Transverse colon (tissue), 4 donors: Measurements from ENCODE around the gene SORCS3. TPM values are rescaled to one million over a fixed set of nuclear protein-coding genes. Genes with fewer than 3 reads are reported as not detected.

ENCODE experiments used
- DNase-seq: peaks from one replicate; pipeline ENCODE4 v3.0.0-alpha.2; 2019
- H3K27ac ChIP-seq, 4 donors: fragments of 200-600 bp; sonication (generic); 2 replicates each; pipeline ENCODE4 v1.5.1; 2016 to 2018; ENCODE audit warnings: inconsistent platforms in 4 of 4
- H3K27me3 ChIP-seq: fragments of 200-600 bp; sonication (generic); 2 replicates; pipeline ENCODE4 v1.5.1; 2017; ENCODE audit warnings: inconsistent platforms
- H3K36me3 ChIP-seq, 4 donors: fragments of 200-600 bp; sonication (generic); 2 replicates each; pipeline ENCODE4 v1.5.1; 2017 to 2019; ENCODE audit warnings: inconsistent platforms in 4 of 4
- H3K4me1 ChIP-seq, 4 donors: fragments of 200-600 bp; sonication (generic); 2 replicates each; pipeline ENCODE4 v1.5.1; 2017 to 2020; ENCODE audit warnings: inconsistent platforms in 4 of 4
- H3K4me3 ChIP-seq, 4 donors: fragments of 200-600 bp; sonication (generic); 1 replicate in 1 of 4; 2 replicates in 3 of 4; pipeline versions ENCODE4 v1.5.1 to v1.6.1; 2017 to 2019; ENCODE audit warnings: inconsistent platforms in 4 of 4
- H3K9me3 ChIP-seq, 2 donors: fragments of 200-600 bp; sonication (generic); 2 replicates each; pipeline ENCODE4 v1.5.1; 2017 to 2019; ENCODE audit warnings: inconsistent platforms in 2 of 2
- EP300 ChIP-seq: sonication (generic); formaldehyde crosslinking; IDR thresholded peaks from one replicate; pipeline ENCODE4 v1.6.1; 2017; ENCODE audit warnings: antibody characterized with exemption, low read depth
- POLR2A ChIP-seq: fragments of 450-650 bp; IDR thresholded peaks from one replicate; pipeline ENCODE4 v1.6.1; 2016; ENCODE audit warnings: antibody characterized with exemption, mild to moderate bottlenecking, moderate library complexity
- POLR2AphosphoS5 ChIP-seq, 3 donors: sonication (generic); formaldehyde crosslinking; IDR thresholded peaks; one replicate each; pipeline ENCODE4 v1.6.1; 2016; ENCODE audit warnings: antibody characterized with exemption in 3 of 3
- WGBS, 2 donors: methylation state at CpG; one replicate each; pipeline ENCODE4 v1.1.5; 2018; ENCODE audit warnings: low coverage in 1 of 2; 5-methylcytosine and 5-hydroxymethylcytosine counted together
- in situ Hi-C, 4 donors: fragments of 200-750 bp; cut with MboI; loops; one replicate each; pipeline versions ENCODE4 v1.15.0 to v1.15.1; 2017; ENCODE audit warnings: low sequenced_read_pairs in 3 of 4, low pct_ligation_motif_present in 1 of 4, low pct_unique_long_range_greater_than_20kb in 1 of 4
- intact Hi-C: fragments of 100-400 bp; cut with DNase I; formaldehyde crosslinking; loops from one replicate; pipeline ENCODE4 v1.15.1; 2023; ENCODE audit warnings: low total_unique reads
- total RNA-seq, 4 donors: library from RNA; depleted of rRNA; stranded (reverse); fragments of >200 nt; gene quantifications; one replicate each; pipeline ENCODE4 v1.1.0, GENCODE V29; 2016
- TF ChIP-seq, protein P1 (sequence below), 5 experiments: fragments of 200-600 bp in 3 of 5; fragments of 450-650 bp in 2 of 5; sonication (generic) in 3 of 5; IDR thresholded peaks; 1 replicate in 2 of 5; 2 replicates in 3 of 5; pipeline ENCODE4 v1.5.1; 2016 to 2017; ENCODE audit warnings: antibody characterized with exemption in 5 of 5, inconsistent platforms in 3 of 5, mild to moderate bottlenecking in 2 of 5, moderate library complexity in 1 of 5

Gene SORCS3
- total RNA-seq, 4 donors from 2014 or later, result 0.14 to 0.32 TPM; not detected in 2

DNA sequence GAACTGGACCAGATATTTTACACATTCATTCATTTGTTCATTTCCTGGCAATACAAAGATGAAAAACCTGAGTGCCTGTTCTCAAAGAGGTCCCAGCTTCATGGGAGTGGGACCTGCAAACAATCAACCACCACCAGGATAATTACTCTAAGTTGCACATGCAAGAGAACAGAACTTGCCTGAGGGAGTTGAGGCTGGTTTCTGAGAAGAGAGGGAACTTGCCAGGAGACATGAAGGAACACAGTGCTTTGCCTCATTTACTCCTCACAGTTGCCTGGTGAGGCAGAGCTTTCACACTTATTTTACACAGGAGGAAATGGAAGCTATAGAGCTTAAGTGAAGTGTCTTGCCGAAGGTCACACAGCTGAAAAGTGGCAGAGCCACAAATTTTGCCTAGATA is 170.1 kb downstream of the SORCS3 start:
- no peak for DNase-seq
- in situ Hi-C loops (no loop called here), intact Hi-C loops (no loop called here)
- Histone ChIP-seq H3K9me3 (no peaks in the 10 kb centered on the region), H3K36me3 (no peaks in the 10 kb centered on the region), H3K27me3 (no peaks in the 10 kb centered on the region), H3K4me1 (no peaks in the 10 kb centered on the region), H3K27ac (no peak overlapping the region), H3K4me3 (no peak overlapping the region)
- TF ChIP-seq EP300 (no peak), POLR2AphosphoS5 (IDR thresholded peaks at IDR 0.05) (no peak), POLR2A (no peak)
- TF ChIP-seq, protein P1, sequence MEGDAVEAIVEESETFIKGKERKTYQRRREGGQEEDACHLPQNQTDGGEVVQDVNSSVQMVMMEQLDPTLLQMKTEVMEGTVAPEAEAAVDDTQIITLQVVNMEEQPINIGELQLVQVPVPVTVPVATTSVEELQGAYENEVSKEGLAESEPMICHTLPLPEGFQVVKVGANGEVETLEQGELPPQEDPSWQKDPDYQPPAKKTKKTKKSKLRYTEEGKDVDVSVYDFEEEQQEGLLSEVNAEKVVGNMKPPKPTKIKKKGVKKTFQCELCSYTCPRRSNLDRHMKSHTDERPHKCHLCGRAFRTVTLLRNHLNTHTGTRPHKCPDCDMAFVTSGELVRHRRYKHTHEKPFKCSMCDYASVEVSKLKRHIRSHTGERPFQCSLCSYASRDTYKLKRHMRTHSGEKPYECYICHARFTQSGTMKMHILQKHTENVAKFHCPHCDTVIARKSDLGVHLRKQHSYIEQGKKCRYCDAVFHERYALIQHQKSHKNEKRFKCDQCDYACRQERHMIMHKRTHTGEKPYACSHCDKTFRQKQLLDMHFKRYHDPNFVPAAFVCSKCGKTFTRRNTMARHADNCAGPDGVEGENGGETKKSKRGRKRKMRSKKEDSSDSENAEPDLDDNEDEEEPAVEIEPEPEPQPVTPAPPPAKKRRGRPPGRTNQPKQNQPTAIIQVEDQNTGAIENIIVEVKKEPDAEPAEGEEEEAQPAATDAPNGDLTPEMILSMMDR (IDR thresholded peaks at IDR 0.05), result no peak
- WGBS, 2 donors, result 40 to 77% methylated on average over 1 of the region's 1 CpG

DNA sequence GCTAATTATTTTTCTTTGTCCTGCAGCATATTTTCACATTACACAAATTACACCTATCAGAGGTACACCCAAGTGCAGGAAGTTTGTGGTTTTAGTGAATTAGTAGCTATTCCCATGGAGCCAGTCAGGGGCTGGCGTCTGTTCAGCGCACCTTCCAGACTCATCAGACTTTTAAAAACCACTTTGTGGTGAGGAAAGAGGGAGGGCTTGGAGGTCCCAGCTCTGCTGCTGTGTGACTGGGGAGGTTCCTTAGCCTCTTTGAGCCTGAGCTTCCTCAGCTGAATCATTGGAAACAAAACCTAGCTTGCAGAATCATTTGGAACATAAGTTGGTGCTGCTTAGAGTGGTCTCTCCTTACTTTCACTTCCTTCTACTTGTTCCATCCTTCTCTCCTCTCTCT is 175.4 kb downstream of the SORCS3 start:
- 64 to 69% methylated on average over 2 of the region's 2 CpGs for WGBS, 2 donors
- in situ Hi-C loops, result no loop called here

DNA sequence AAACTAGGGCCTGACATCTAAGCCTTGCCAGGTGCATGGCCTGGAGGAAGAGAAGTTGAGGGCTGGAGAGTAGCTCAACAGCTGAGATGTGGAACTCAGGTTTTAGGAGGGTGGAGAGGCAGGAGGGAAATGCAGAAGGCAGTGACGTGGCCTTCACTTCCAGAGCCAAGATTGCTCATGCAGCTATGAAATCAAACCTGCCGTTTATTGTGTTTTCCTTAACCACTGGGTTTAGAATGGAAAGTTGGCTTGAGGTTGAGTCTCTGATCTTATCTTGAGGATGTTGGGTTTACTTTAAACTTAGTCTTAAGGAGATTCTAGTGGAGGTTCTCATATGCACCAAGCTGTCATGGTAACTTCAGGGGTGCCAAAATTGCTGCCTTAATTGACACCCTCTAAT is 178.6 kb downstream of the SORCS3 start:
- Histone ChIP-seq H3K4me1 (no peaks in the 10 kb centered on the region), H3K4me3 (no peak overlapping the region), H3K27me3 (no peaks in the 10 kb centered on the region), H3K36me3 (no peaks in the 10 kb centered on the region), H3K9me3 (no peaks in the 10 kb centered on the region), H3K27ac (no peak overlapping the region)
- intact Hi-C loops, result no loop called here
- in situ Hi-C loops, result no loop called here
- DNase-seq, result no peak
- 65 to 70% methylated on average over 2 of the region's 2 CpGs for WGBS, 2 donors
- no peak for TF ChIP-seq POLR2AphosphoS5 (IDR thresholded peaks at IDR 0.05)
- TF ChIP-seq, protein P1 (IDR thresholded peaks at IDR 0.05), result no peak
- TF ChIP-seq POLR2A, result no peak
- no peak for TF ChIP-seq EP300

More for the DNA sequence above, 175.4 kb downstream of the SORCS3 start:
- H3K27ac ChIP-seq, result no peak overlapping the region
- H3K27me3 ChIP-seq, result no peaks in the 10 kb centered on the region
- no peaks in the 10 kb centered on the region for H3K36me3 ChIP-seq
- no peak overlapping the region for H3K4me3 ChIP-seq
- DNase-seq, result no peak
- no peaks in the 10 kb centered on the region for H3K4me1 ChIP-seq
- TF ChIP-seq POLR2A (no peak), EP300 (no peak), POLR2AphosphoS5 (IDR thresholded peaks at IDR 0.05) (no peak)
- TF ChIP-seq, protein P1 (IDR thresholded peaks at IDR 0.05), result no peak
- H3K9me3 ChIP-seq, result no peaks in the 10 kb centered on the region
- intact Hi-C loops, result no loop called here

DNA sequence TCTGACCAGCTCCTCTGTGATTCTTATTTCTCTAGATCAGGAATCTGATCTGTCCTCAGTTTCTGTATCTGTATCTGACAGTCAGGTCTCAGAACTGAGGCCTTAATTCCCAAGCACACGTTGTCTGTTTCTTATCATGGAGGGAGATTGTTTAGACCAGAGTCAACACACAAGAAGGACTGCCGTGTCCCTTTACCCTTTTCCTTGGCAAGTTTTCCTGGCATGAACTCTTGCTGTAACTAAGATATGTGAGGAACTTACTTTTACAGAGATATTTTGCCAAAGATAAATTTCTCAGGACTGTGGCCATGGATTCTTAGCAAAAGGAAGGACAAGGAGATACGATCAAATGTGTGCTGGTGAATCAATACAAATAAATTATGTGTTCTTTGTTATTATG is 181.0 kb downstream of the SORCS3 start:
- no peak overlapping the region for H3K4me3 ChIP-seq
- no peaks in the 10 kb centered on the region for H3K27me3 ChIP-seq
- H3K4me1 ChIP-seq, result no peaks in the 10 kb centered on the region
- no peak overlapping the region for H3K27ac ChIP-seq
- no peak for TF ChIP-seq POLR2A
- no peak for TF ChIP-seq EP300
- TF ChIP-seq POLR2AphosphoS5 (IDR thresholded peaks at IDR 0.05), result no peak
- TF ChIP-seq, protein P1 (IDR thresholded peaks at IDR 0.05), result no peak
- H3K36me3 ChIP-seq, result no peaks in the 10 kb centered on the region
- in situ Hi-C loops, result no loop called here
- no peaks in the 10 kb centered on the region for H3K9me3 ChIP-seq
- intact Hi-C loops, result no loop called here
- no peak for DNase-seq
- 33 to 51% methylated on average over 3 of the region's 3 CpGs for WGBS, 2 donors
